LNCaP clone FGC (cell line): ENCODE data around the gene IFT43.

Source experiments
- DNase-seq: peaks from one replicate; pipeline ENCODE4 v3.0.0-alpha.2; 2011; ENCODE audit warnings: low read depth
- H3K4me3 ChIP-seq: 2 replicates; pipeline ENCODE4 v1.5.1; 2011; ENCODE audit warnings: mild to moderate bottlenecking, low read depth, low read length, control low read depth
- TF ChIP-seq, protein P1 (sequence below): IDR thresholded peaks from 2 replicates; pipeline ENCODE4 v1.5.1; 2012; ENCODE audit warnings: mild to moderate bottlenecking; ENCODE audit not compliant: control insufficient read depth, insufficient read depth; ENCODE audit errors: extremely low read depth

The IFT43 gene

DNA sequence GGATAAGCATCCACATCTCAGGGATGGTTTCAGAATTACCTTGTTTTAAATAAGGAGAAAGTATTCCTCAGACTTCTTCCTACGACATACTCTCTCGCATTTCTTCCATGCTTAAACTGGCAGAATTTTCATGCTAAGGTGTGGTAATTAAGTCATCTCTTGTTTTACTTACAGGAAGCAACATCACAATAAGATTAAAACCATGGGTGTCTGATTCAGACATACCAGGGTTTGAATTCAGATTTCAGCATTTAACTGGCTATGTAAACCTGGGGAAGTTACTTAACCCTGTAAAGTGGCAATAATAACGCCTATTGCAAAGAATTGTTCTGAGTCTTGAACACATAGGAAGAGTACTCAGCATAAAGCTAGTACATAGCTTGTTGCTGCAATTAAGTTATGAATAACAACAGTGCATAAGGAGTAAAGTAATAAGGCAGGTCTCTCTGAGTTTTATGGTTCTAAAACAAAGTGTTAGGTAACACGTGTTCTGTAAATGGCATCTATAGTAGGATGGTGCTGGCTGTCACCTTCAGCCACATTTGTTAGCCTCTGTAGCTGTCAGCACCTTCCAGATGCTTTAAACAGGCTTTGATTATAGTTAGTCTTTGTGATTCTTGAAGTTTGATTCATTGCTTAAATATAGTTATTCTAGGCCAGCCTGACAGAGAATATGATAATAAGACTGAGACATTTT lies 38.8 kb downstream of the IFT43 start:
- TF ChIP-seq, protein P1, sequence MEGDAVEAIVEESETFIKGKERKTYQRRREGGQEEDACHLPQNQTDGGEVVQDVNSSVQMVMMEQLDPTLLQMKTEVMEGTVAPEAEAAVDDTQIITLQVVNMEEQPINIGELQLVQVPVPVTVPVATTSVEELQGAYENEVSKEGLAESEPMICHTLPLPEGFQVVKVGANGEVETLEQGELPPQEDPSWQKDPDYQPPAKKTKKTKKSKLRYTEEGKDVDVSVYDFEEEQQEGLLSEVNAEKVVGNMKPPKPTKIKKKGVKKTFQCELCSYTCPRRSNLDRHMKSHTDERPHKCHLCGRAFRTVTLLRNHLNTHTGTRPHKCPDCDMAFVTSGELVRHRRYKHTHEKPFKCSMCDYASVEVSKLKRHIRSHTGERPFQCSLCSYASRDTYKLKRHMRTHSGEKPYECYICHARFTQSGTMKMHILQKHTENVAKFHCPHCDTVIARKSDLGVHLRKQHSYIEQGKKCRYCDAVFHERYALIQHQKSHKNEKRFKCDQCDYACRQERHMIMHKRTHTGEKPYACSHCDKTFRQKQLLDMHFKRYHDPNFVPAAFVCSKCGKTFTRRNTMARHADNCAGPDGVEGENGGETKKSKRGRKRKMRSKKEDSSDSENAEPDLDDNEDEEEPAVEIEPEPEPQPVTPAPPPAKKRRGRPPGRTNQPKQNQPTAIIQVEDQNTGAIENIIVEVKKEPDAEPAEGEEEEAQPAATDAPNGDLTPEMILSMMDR = no peak
- no peak for DNase-seq
- H3K4me3 ChIP-seq = no peak overlapping the region

DNA sequence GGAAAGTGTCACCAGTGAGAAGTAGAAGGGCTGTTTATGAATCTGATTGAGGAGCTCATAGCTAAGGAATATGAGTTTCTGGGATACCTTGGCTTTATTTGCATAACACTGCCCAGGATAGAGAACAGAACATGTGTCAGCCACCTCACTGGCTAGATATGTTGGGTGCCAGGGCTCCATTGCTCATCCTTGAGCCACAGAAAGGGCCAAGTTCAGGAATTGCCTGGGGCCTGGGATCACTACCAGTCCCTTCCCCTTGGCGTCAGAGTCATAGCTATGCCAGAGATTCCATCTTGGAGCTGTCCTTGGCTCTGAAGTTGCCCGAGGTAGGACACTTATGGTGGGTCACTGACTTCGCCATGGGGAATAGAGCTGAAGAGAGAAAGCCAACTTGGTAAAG lies 49.0 kb downstream of the IFT43 start:
- TF ChIP-seq, protein P1 = no peak
- no peak for DNase-seq
- no peak overlapping the region for H3K4me3 ChIP-seq

DNA sequence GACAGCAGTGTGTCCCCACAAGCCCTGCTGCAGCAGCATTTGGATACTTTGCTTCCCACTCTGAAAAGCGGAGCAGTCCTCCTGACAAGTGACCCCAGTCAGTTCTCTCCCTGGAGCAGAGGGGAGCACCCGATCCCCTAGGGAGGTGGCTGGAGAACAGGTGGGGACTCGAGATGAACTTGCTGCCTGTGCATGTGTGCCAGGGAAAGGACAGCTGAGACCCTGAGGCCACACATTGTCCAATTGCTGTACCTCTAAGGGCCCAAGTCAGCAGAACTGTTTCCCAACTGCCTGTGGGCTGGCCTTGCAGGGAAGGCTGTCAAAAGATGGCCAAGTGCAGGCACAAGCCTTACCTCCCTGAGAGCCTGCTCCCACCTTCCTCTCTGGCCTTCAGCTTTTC lies 55.1 kb downstream of the IFT43 start:
- TF ChIP-seq, protein P1 = no peak

DNA sequence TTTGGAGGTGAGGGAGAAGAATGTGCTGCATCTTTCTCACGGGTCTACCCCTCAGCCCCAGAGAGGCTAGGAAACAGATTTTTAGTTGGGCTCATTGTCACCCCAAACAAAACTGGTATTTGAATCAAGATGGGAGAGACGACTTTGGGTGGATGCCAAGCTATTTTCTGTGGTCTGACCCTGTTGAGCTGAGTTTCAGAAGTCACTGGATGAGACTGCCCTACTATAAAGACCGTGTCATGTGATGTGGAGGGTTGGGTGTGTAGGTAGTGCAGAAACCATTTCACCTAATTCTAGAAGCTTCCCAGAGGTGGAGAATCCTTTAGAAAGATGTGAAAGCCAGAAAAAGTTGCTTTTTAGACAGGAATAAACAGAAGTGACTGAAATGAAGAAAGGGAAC lies 60.2 kb downstream of the IFT43 start:
- DNase-seq = no peak
- H3K4me3 ChIP-seq = no peak overlapping the region
- TF ChIP-seq, protein P1 = no peak

More for the DNA sequence above, 55.1 kb downstream of the IFT43 start:
- no peak for DNase-seq
- no peak overlapping the region for H3K4me3 ChIP-seq

DNA sequence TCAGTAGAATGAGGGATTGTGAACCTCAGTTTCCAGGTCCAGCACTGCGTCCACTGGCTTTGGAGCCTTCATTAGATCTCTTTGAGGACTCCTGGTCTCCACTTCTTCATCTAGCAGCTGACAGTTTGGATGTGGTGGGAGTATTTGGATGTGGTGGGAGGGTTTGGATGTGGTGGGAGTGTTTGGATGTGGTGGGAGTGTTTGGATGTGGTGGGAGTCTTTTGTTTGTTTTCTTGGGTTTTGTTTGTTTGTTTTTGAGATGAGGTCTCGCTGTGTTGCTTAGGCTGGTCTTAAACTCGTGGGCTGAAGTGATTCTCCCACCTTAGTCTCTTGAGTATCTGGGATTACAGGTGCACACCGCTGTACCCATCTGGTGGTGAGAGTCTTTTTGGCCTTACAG lies 64.7 kb downstream of the IFT43 start:
- TF ChIP-seq, protein P1 = no peak
- DNase-seq = no peak
- no peak overlapping the region for H3K4me3 ChIP-seq

DNA sequence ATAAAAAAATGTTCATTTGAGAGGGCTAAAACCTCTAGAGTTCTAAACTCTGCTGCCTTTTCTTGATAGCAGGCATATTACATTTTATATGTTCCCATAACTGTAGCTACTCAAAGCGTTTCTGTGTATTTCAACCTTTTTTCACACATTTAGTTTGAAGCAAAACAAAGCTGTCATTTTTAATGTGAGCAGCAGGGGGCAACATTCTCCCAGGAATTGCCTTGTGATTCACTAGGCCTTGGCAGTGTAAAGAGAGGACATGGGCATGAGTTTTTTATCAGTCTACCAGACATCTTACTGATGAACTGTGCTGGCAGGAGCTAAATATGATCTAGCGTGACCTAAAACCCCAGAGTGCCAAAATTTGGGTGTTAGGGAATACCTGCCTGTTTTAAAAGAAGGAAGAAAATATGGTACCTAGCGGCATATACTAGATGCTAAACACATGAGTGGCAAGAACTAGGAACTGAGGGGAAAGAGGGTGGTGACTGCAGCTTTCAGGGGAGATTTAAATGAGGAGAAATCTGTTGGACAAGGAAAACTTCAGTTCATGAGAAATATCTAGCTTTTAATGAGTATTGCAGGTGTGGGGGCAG lies 65.3 kb downstream of the IFT43 start:
- TF ChIP-seq, protein P1 = peak; percentile 84
- no peak overlapping the region for H3K4me3 ChIP-seq
- peak; percentile 26 for DNase-seq
